WERI-Rb-1 (cell line): ENCODE results near the gene TMEM138.

Experiments
- DNase-seq: peaks from one replicate; pipeline ENCODE4 v3.0.0-alpha.2; 2020
- H3K27ac ChIP-seq: fragments of 250-450 bp; sonication (Bioruptor Pico); 2 replicates; pipeline ENCODE4 v1.5.1; 2020; ENCODE audit warnings: mild to moderate bottlenecking, moderate library complexity
- H3K27me3 ChIP-seq: fragments of 250-450 bp; sonication (Bioruptor Pico); 2 replicates; pipeline ENCODE4 v1.5.1; 2021; ENCODE audit warnings: mild to moderate bottlenecking, low read depth, moderate library complexity; ENCODE audit not compliant: insufficient read depth, severe bottlenecking
- H3K36me3 ChIP-seq: fragments of 250-450 bp; sonication (Bioruptor Pico); 2 replicates; pipeline ENCODE4 v1.5.1; 2020; ENCODE audit warnings: mild to moderate bottlenecking, moderate library complexity
- H3K4me3 ChIP-seq: 2 replicates; pipeline ENCODE4 v1.5.1; 2011; ENCODE audit warnings: low read depth, mild to moderate bottlenecking, control low read depth, low read length
- H3K9me3 ChIP-seq: fragments of 250-450 bp; sonication (Bioruptor Pico); 2 replicates; pipeline ENCODE4 v1.5.1; 2021; ENCODE audit warnings: mild to moderate bottlenecking, moderate library complexity; ENCODE audit not compliant: severe bottlenecking
- CTCF ChIP-seq: IDR thresholded peaks from 2 replicates; pipeline ENCODE4 v1.5.1; 2011; ENCODE audit warnings: low read depth, mild to moderate bottlenecking, control low read depth, inconsistent platforms, low read length

Gene TMEM138

GRCh38 chr11:61401573-61401972 is 39.4 kb downstream of the TMEM138 start:
- no peak for DNase-seq
- no peaks in the 10 kb centered on the region for H3K9me3 ChIP-seq
- no peaks in the 10 kb centered on the region for H3K27me3 ChIP-seq
- H3K36me3 ChIP-seq: peaks cover 57% of the 10 kb centered on the region
- no peak overlapping the region for H3K27ac ChIP-seq
- H3K4me3 ChIP-seq: no peak overlapping the region
- no peak for TF ChIP-seq CTCF

- Histone ChIP-seq H3K36me3 (peaks cover 72% of the 10 kb centered on the region), H3K27ac (no peak overlapping the region), H3K4me3 (no peak overlapping the region), H3K27me3 (no peaks in the 10 kb centered on the region), H3K9me3 (no peaks in the 10 kb centered on the region)
- DNase-seq: no peak
- TF ChIP-seq CTCF: no peak
Observed at GRCh38 chr11:61403658-61404057, 41.5 kb downstream of the TMEM138 start.

GRCh38 chr11:61404103-61404502 is 41.9 kb downstream of the TMEM138 start:
- TF ChIP-seq CTCF: no peak
- no peak for DNase-seq
- H3K9me3 ChIP-seq: no peaks in the 10 kb centered on the region
- H3K4me3 ChIP-seq: no peak overlapping the region
- H3K27me3 ChIP-seq: no peaks in the 10 kb centered on the region
- no peak overlapping the region for H3K27ac ChIP-seq
- peaks cover 74% of the 10 kb centered on the region for H3K36me3 ChIP-seq

- Histone ChIP-seq H3K27ac (no peak overlapping the region), H3K9me3 (no peaks in the 10 kb centered on the region), H3K4me3 (no peak overlapping the region), H3K36me3 (peaks cover 79% of the 10 kb centered on the region), H3K27me3 (no peaks in the 10 kb centered on the region)
- no peak for DNase-seq
- no peak for TF ChIP-seq CTCF
Observed at GRCh38 chr11:61404641-61405040, 42.5 kb downstream of the TMEM138 start.

GRCh38 chr11:61406067-61406466 is 43.9 kb downstream of the TMEM138 start:
- no peak overlapping the region for H3K27ac ChIP-seq
- peaks cover 90% of the 10 kb centered on the region for H3K36me3 ChIP-seq
- H3K27me3 ChIP-seq: no peaks in the 10 kb centered on the region
- DNase-seq: no peak
- no peak for TF ChIP-seq CTCF
- no peaks in the 10 kb centered on the region for H3K9me3 ChIP-seq
- no peak overlapping the region for H3K4me3 ChIP-seq

- no peaks in the 10 kb centered on the region for H3K9me3 ChIP-seq
- no peak overlapping the region for H3K27ac ChIP-seq
- no peaks in the 10 kb centered on the region for H3K27me3 ChIP-seq
- no peak for DNase-seq
- peaks cover 93% of the 10 kb centered on the region for H3K36me3 ChIP-seq
- no peak for TF ChIP-seq CTCF
- H3K4me3 ChIP-seq: no peak overlapping the region
Observed at GRCh38 chr11:61406991-61407728, 45.0 kb downstream of the TMEM138 start.
